Astrocyte of the cerebellum (primary cell): ENCODE results near the gene TADA2B.

Experiments used
- DNase-seq: peaks from one replicate; pipeline ENCODE4 v3.0.0-alpha.2; 2011; ENCODE audit warnings: low read depth
- H3K4me3 ChIP-seq: 2 replicates; pipeline ENCODE4 v1.5.1; 2011; ENCODE audit warnings: mild to moderate bottlenecking, low read depth, low read length, moderate library complexity
- in situ Hi-C: cut with HindIII; loops from 2 replicates; pipeline ENCODE4 v1.10.0; 2017; ENCODE audit warnings: low sequenced_read_pairs
- TF ChIP-seq, protein P1 (sequence below): IDR thresholded peaks from 2 replicates; pipeline ENCODE4 v1.5.1; 2012; ENCODE audit warnings: low read length, low read depth, moderate library complexity, mild to moderate bottlenecking; ENCODE audit errors: missing control alignments

Gene TADA2B

DNA sequence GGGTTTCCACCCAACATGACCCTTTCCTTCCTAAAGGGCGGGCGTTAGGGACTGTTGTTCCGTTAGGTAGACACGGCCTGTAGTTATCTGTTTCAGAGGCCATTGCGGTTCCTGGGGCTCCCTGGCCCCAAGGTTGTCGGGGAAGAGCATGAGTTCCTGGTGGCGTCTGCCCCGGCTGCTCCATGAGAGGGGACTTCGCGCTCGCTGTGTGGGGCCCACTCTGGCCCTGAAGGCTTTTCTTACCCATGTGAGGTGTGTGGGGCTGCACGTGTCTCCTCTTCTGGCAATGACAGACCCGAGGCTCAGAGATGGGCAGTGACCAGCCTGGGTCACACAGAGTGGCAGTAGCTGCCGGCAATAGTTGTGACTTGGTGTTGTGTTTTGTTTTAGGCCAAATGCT is 9.1 kb downstream of the TADA2B start:
- TF ChIP-seq, protein P1, sequence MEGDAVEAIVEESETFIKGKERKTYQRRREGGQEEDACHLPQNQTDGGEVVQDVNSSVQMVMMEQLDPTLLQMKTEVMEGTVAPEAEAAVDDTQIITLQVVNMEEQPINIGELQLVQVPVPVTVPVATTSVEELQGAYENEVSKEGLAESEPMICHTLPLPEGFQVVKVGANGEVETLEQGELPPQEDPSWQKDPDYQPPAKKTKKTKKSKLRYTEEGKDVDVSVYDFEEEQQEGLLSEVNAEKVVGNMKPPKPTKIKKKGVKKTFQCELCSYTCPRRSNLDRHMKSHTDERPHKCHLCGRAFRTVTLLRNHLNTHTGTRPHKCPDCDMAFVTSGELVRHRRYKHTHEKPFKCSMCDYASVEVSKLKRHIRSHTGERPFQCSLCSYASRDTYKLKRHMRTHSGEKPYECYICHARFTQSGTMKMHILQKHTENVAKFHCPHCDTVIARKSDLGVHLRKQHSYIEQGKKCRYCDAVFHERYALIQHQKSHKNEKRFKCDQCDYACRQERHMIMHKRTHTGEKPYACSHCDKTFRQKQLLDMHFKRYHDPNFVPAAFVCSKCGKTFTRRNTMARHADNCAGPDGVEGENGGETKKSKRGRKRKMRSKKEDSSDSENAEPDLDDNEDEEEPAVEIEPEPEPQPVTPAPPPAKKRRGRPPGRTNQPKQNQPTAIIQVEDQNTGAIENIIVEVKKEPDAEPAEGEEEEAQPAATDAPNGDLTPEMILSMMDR: no peak
- H3K4me3 ChIP-seq: no peak overlapping the region
- in situ Hi-C loops: no loop called here
- no peak for DNase-seq

DNA sequence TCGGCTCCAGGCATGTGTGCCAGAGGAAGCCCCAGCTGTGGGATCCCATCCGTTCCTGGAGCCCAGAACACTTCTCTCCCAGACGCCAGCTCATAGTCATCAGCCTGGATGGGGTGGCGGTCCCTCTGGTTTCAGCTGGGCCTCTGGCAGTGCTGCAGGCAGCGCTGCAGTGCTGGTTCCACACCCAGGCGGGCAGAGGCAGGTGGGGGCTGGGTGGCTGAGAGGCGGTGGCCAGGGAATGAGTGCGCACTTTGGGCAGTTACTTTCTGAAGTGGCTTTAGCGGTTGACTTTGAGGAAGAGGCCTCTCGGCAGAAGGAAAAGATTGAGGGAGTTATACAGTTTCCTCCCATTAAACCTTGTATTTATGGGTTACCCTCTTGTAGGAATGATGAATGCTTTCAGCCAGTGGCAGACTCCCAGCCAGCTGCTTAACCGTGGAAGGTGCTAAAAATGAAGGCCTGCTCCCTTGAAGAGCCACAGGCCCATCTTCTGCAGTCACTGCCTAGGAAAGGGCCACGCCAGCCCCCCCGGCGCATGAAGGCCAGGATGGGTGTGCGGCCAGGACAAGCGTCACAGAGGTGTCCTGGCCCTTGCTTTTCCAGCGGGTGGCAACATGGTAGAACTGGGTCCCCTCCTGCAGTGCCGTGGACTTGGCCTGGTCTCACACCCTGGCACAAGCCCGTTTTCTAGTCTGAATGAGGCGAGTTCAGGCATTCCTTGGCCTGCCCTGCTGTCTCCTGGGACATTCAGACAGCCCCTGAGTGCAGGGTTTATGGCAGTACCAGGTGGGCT is 9.9 kb downstream of the TADA2B start:
- no peak overlapping the region for H3K4me3 ChIP-seq
- DNase-seq: no peak
- TF ChIP-seq, protein P1: no peak
- in situ Hi-C loops: no loop called here

DNA sequence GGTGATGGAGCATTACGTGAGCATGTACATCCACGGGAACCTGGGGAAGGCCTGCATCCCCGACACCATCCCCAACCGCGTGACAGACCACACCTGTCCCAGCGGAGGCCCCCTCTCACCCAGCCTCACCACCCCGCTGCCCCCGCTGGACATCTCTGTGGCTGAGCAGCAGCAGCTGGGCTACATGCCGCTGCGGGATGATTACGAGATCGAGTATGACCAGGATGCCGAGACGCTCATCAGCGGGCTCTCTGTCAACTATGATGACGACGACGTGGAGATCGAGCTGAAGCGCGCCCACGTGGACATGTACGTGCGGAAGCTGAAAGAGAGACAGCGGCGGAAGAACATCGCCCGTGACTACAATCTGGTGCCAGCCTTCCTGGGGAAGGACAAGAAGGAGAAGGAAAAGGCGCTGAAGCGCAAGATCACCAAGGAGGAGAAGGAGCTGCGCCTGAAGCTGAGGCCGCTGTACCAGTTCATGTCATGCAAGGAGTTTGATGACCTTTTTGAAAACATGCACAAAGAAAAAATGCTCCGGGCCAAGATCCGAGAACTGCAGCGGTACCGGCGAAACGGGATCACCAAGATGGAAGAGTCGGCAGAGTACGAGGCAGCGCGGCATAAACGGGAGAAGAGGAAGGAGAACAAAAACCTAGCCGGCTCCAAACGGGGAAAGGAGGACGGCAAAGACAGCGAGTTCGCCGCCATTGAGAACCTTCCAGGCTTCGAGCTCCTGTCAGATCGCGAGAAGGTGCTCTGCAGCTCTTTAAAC is 11.1 kb downstream of the TADA2B start:
- TF ChIP-seq, protein P1: no peak
- DNase-seq: no peak
- in situ Hi-C loops: no loop called here
- no peak overlapping the region for H3K4me3 ChIP-seq

DNA sequence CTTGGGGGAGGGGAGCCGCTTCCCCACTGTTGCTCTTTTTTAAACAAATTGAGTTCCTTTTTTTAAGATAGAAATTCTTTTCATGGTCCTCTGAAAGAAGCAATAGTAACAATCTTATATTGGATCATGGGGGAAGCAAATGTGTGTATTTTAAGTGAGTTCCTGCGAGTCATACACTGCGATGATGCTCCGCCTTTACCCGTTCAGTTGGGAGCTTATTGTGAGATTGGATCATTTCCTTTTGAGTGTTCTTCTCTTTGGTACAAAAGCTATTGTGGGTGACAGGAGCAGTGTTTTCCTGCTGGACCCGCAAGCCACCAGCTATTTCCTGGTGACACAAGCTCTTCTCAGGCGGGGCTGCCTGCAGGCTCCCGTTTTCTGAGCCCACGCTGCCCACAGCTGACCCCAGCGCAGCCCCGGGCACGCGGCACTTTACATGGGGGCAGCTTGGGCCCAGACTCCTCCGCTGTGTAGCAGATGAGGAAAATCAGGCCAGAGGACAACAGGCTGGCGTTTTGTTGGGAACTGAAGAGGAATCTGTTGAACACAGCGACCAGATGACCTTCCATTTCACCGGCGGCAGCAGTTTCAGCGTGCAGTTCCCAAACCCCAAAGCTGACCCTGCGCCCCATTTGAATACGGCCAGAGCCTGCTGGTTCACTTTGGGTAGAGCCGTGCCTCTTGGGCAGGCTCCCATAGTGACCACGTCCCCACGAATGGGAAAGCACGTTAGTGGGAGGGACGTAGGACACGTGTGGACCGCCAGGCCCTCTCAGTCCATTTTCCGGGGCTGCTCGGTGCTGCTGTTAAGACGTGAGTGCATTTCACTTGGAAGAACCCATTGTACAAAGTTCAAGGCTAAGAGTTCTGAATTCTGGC is 12.2 kb downstream of the TADA2B start:
- DNase-seq: no peak
- TF ChIP-seq, protein P1: no peak
- H3K4me3 ChIP-seq: no peak overlapping the region
- in situ Hi-C loops: no loop called here

- TF ChIP-seq, protein P1: no peak
- in situ Hi-C loops: no loop called here
- H3K4me3 ChIP-seq: no peak overlapping the region
- DNase-seq: no peak
Observed at GRCh38 chr4:7055990-7056325, 12.8 kb downstream of the TADA2B start.

- no peak for DNase-seq
- in situ Hi-C loops: no loop called here
- no peak overlapping the region for H3K4me3 ChIP-seq
- TF ChIP-seq, protein P1: no peak
Observed at GRCh38 chr4:7058792-7059191, 15.6 kb downstream of the TADA2B start.
